ENCODE results near the gene DNAJA3.

The DNAJA3 gene

GRCh38 chr16:4452674-4453073 lies 27.0 kb downstream of the DNAJA3 start:
- H3K27ac ChIP-seq: no peak overlapping the region
- no peak for TF ChIP-seq CTCF (conservative IDR thresholded peaks at IDR 0.05)

DNA sequence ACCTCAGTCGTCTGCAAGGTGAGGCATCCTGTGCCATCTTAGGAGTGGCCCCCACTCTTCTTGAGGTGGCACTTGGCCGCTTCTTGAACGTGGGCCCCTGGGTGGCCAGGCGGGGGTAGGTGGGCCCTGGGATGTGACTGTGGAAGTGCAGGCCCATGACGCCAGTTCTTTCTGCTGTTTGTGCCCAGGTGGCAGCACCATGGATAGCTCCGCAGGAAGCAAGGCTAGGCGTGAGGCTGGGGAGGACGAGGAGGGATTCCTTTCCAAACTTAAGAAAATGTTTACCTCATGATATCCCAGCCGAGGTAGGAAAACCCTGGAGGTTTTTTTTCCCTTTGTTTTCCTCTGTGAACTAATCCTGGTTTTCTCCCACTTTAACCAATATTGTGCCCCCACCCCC lies 29.0 kb downstream of the DNAJA3 start:
- no peak overlapping the region for H3K27ac ChIP-seq
- TF ChIP-seq CTCF (conservative IDR thresholded peaks at IDR 0.05): no peak

DNA sequence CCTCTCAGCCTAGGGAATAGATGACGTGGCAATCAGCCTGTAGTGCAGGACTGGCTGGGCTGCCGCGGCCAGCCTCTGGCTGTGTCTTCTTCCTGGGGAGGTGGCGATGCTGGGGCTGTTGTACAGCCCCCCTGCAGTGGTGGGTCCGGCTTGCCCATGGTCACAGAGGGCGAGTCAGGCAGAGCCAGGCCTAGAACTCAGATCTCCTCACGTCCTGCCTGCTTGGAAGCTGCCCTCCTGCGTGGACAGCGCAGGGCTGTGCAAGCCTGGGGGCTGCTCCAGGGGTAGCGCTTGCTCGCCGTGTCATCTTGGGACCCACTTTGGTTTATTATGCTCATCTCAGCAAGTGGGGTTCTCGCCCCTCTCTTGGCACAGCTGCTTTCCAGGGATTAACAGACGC lies 29.4 kb downstream of the DNAJA3 start:
- no peak overlapping the region for H3K27ac ChIP-seq
- TF ChIP-seq CTCF (conservative IDR thresholded peaks at IDR 0.05): no peak

DNA sequence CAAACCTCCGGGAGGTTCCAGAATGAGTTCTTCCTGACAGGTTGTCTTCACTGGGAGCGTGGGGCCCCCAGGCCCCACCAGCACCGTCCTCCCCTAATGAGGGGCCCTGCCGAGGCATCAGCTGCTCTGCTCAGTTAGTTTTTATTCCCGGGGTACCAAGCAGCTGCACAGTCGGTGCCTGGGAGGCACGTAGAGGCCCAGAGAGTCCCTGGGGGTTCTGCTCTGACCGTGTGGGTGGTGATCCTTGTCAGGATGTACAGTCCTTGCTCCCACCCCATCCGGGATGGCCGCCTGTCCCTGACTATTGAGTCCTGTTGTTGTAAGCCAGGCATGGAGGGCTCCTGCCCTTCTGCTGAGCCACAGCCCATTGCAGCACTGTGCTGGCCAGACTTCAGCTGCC lies 30.3 kb downstream of the DNAJA3 start:
- H3K27ac ChIP-seq: no peak overlapping the region
- no peak for TF ChIP-seq CTCF (conservative IDR thresholded peaks at IDR 0.05)

DNA sequence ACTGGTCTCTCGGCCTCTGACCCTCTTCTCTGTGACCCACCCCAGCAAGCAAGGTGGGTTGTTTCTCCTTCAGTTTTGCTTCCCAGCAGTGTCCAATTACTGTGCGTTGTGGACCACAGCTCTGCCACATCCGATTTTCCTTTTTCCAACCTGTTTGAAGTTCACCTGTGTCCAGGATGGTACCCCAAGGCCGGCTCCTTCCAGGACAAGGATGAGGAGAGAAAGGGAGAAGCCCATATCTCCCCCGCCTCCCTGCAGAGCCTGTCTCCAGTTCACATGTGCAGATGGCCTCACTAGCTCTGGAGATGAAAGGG lies 35.2 kb downstream of the DNAJA3 start:
- no peak overlapping the region for H3K27ac ChIP-seq
- no peak for TF ChIP-seq CTCF (conservative IDR thresholded peaks at IDR 0.05)

GRCh38 chr16:4461250-4462085 lies 35.8 kb downstream of the DNAJA3 start:
- no peak for TF ChIP-seq CTCF (conservative IDR thresholded peaks at IDR 0.05)
- H3K27ac ChIP-seq: no peak overlapping the region

GRCh38 chr16:4463522-4464163 lies 38.0 kb downstream of the DNAJA3 start:
- TF ChIP-seq CTCF (conservative IDR thresholded peaks at IDR 0.05): no peak
- H3K27ac ChIP-seq: no peak overlapping the region

Data from VCaP (cell line).